ENCODE measurements around the gene NFATC1.

NFATC1 gene

GRCh38 chr18:79525556-79526467, 130.1 kb downstream of the NFATC1 start:
- peak; percentile 51 for DNase-seq

DNA sequence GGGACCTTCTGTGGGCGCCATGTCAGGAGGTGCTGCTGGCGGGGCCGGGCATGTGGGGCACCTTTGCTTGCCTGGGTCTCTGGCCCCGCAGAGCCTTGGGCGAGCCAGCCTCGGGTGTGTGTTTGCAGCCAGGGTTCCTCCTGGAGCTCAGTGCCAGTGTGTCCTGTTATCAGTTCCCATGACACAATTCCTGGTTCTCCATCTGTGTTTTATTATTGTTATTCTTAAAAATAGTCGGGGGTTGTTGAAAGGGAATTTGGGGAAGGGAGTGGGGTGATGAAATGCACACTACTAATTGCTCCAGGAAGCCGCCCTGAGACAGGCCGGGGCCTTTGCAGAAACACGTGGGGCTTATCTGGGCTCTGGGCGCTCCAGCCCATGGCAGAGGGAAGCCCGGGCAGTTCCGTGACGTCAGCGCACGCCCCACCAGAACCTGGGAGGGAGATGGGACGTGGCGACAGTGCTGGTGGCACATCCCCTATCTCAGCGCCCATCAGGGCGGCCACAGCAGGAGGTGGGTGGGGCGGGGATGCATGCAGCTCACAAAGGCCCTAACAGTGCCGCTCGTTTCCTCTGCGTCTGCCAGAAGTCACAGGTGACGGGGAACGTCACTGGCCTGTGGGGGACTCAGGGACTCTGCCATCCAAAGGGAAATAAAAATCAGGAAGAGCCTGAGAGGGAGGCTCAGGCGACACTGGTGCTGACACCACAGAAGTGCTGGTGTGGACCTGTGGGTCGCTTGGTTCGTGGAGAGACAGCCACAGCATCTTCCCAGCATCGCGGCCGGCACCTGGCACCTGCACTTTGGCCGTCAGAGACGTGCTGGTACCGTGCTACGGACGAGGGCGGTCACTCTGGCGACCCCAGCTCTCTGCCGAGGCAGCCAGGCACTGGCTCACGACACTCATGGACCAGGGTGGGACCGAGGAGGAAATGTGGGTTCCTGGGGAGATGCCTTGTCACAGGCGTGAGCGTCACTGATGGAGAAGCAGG, 131.0 kb downstream of the NFATC1 start:
- DNase-seq, result no peak

DNA sequence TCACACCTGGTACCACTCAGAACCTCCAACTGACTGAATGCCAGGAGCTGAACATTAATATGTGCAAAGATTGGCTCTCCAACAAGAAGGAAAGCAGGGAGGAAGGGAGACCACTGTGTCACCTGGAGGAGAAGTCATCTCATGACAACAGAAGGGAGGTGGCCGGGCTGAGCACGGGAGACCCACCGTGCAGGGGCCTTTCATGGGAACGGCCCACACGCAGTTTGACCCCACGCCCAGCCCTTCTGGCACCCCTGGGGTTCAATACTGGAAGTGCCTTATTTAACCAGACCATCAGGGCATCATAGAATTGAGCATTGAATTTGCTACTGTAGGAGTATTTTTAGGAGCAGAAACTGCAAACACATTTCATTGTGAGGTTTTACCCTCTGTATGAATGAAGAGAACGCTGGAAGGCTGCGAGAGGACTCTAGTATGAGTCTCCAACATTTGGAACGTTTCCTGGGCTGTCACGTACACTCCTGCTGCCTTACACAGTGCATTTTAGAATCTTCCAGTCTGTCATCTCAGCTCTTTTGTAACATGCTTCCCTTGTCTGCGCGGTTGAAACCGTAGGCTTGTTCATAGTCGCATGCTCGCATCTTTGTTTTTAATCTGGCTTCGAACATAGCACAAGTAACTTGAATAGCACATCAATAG, 132.1 kb downstream of the NFATC1 start:
- DNase-seq, result no peak

DNA sequence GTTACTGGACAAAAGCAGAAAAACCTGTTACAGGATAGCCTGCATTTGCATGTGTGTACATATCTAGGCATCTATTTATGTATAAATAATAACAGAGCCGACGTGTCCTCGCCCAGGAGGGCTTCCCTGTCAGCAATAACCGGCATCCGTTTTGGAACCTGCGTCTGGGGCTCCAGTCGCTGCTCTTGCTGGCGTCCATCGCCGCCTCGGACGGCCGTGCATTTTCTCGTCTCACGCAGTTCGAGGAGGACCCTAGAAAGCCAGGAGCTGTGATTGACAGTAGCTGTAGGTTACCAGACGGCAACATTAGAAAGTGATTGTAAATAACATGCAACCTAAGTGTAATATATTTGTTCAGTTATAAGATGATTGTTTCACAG, 132.6 kb downstream of the NFATC1 start:
- no peak for DNase-seq

DNA sequence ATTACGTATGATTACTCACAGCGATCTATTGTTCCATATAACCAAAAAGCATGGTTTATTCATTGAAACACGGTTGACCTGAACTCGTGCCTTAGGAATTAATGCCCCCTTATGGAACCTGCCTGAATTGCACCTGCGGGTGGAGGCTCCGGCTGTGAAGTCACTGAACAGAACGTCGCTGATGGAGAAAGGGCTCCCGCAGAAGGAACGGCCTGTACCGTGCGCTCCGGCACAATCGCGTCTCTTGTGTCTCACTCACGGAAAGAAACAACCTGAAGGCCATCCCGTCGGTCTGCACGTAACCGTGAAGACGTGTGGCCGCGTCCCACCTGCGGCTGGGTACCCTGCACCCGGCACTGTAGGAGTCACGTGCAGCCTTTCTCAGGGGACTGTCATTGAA, 133.1 kb downstream of the NFATC1 start:
- peak; percentile 63 for DNase-seq

GRCh38 chr18:79529296-79529695, 133.6 kb downstream of the NFATC1 start:
- DNase-seq, result no peak

GRCh38 chr18:79529991-79530390, 134.3 kb downstream of the NFATC1 start:
- no peak for DNase-seq

DNA sequence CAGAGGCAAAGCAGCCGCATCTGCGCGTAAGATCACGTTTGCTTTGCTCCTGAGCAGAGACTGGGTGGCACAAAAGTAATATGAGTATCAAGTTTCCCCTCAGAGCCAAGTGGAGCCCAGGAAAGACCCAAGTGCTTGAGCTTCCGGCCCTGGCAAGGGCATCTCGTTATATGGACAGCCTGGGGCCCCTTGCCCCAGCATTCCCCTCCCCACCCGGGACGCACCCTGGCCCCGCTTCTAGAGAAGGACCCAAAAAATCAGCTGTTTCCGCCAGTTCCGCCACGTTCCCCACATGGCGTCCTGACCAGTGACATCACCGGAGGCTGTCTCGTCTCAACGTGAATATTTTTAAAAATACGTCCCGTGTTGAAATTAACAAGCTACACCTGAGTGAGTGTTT, 135.1 kb downstream of the NFATC1 start:
- no peak for DNase-seq

DNA sequence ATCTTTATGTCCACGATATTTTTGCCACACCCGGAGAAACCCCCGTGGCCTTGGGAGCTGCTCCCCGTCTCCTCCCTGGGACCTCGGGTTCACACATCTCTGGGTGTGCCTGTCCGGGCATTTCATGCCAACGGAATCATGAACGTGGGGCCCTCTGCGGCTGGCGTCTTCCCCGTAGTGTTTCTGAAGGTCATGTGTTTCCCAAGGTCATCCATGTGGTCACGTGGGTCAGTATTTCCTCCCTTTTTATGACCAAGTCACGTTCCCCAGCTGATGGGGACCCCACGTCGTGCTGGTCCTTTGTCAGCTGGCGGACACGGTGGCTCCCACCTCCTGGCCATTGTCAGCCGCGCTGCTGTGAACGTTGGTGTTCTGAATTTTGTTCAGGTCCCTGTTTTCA, 135.7 kb downstream of the NFATC1 start:
- DNase-seq, result no peak

DNA sequence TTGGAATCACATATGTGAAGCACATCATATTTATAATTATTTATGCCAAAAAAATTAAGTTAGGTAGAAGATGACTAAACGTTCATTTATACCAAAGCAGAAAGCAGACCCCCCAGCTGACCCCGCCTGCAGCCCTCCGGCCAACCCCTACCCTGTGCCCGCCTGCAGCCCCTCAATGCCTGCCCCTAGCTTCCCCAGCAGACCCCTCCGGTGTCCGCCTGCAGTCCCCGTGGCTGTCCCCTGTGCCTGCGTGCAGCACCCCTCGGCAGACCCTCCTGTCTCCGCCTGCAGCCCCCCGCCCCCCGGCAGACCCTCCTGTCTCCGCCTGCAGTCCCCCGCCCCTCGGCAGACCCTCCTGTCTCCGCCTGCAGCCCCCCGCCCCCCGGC, 136.2 kb downstream of the NFATC1 start:
- no peak for DNase-seq

DNA sequence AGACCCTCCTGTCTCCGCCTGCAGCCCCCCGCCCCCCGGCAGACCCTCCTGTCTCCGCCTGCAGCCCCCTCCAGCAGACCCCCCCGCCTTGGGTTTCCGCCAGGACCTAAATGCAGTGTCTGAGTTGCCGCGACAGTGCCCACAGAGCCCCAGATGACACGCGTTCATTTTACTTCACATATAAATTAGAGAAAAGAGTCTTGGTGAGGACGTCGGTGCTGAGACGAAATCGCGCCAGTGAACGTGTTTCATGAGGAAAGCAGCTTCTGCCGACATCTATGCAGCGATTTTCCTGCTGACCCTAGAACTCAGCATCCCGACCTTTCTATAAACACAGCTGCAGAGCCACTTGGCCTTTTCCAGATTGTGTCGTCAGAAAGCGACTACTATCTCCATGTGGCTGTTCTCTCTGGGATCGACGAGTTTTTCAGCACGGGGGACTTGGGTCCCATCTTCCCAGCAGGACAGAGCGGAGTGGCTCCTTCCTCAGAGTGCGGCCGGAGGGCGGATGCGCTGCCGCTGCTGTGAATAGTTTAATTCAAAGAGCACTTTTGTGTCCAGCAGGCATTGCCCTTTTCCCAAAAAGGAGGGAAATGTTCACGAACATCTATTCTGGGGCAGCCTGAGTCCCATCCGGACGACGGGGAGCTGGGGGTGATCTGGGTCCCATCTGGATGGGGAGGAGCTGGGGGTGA, 136.7 kb downstream of the NFATC1 start:
- DNase-seq, result no peak

- DNase-seq, result no peak
These were observed 137.4 kb downstream of the NFATC1 start for GRCh38 chr18:79533146-79533545.

GRCh38 chr18:79533591-79533990, 137.9 kb downstream of the NFATC1 start:
- DNase-seq, result no peak

- DNase-seq, result no peak
These were observed 138.6 kb downstream of the NFATC1 start for GRCh38 chr18:79534356-79534755.

DNA sequence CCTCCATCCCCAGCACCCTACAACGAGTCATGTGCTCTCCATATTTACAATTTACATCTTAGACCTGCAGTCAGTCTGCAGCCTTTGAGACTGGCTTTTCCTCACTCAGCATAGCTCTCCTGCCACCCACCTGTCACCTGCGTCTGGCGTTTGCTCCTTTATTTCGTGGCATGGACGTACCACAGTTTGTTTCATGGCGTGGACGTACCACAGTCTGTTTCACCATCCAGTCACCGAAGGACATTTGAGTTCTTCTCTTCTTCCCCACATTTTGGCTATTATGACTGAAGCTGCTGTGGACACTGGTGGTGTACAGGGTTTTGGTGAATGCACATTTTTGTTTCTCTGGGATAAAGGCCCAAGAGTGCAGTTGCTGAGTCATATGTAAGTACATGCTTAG, 142.0 kb downstream of the NFATC1 start:
- no peak for DNase-seq

- DNase-seq, result no peak
These were observed 142.9 kb downstream of the NFATC1 start for GRCh38 chr18:79538635-79539034.

DNA sequence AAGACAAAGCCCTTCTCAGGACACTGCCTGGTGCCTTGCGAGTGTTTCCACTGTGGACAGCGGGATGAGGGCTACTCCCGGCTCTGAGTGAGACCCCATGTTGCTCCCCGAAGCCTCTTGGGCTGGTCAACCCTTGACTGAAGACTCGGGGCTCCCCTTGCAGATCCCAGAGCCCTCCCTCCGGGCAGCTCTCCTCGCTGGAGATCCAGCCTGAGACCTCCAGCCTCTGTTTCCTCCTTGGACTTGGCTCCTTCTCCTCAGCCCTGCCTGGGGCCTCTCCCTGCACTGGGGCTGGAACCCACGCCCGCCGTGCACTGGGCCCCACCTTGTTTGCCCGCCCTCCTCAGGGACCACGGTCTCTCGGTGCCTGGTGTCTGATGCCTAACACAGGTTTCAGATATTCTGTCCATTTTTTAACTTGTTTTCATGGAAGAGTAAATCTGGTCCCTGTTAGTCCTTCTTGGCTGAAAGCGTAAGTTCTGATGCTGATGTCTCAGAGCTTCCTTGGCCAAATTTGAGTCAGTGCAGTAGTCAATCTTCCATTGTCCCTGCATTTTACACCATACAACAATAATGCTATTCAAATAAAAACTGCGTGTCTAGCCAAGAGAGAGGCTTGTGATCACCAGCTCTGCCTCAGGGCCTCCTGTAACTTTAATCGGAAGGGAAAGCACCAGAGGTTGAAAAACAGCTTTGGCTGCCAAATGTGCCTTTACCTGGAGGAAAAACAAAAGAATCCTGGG, 144.6 kb downstream of the NFATC1 start:
- DNase-seq, result no peak

DNA sequence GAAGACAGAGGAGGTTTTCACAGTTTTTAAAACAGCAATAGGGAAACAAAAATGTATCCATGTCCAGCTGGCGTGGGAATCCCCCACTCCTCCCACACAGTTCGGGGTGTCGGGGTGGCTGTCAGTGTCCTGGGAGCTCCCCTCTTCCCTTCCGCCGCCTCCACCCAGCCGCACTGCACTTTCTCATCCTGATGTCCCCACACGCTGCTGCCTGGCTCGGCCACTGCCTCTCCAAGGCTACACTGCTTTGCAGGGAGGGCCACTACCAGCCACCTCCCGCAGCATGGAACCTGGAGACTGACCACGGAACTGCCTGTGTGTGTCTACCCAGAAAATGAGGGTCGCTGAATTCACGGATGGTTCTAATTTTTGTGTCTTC, 145.2 kb downstream of the NFATC1 start:
- DNase-seq, result no peak

DNA sequence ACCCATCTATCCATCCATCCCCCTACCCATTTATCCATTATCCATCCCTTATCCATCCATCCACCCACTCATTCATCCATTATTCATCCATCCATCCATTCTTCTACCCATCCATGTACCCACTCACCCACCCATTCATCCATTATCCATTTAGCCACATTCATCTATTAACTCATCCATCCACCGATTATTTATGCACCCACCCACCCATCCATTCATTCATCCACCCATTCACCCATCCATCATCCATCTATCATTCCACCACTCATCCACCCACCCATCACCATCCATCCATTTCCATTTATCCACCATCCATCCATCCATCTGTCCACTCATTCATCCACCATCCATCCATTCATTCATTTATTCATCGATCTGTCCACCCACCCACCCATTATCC, 146.5 kb downstream of the NFATC1 start:
- no peak for DNase-seq

DNA sequence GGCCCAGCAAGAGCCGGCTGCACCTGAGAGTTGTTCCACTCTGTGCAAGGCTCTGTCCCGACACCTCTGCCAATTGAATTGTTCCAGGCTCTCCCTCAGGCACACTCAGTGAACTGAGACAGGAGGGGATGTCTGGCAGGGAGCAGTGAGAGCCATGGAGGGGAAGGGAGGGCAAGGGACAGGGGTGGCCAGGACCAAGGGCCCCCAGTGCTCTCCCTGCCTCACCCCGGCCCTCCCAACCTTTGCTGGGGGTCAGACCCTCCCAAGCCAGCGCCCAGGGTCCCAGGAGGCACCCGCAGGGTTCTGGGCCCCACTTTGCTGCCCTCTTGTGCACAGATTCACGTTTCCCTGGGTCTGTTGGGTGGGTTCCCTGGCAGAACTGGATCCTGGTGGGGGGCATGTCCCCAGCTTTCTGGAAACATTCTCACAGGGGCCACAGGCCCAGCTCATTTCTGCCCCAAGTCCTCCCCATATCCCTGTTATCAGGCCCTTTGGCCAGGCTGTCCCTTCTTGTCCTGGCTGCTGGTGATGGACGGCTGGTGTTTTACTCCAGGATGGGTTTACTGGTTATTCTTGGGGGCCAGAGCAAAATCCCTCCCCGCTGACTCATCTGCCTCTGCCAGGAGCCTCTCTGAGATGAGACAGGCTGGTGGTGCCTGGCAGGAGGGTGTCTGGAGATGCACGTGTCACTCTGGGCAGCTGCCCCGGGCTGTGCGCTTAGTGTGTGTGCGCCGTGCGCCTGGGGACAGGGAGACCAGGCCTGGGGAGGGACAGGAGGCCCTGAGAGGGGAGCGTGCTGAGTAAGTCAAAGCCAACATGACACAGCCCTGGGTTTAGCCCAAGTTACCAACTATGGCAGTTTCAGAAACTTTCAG, 147.4 kb downstream of the NFATC1 start:
- DNase-seq, result no peak

- DNase-seq, result no peak
These were observed 148.2 kb downstream of the NFATC1 start for GRCh38 chr18:79543861-79544385.
